WTC11 (cell line): ENCODE results near the gene COPZ2.

Experiments used
- CTCF ChIP-seq: fragments of 200-600 bp; IDR thresholded peaks from 2 replicates; pipeline ENCODE4 v1.8.0; 2022; ENCODE audit warnings: antibody characterized with exemption
- ELF4 ChIP-seq: sonication (generic); formaldehyde crosslinking; IDR thresholded peaks from 2 replicates; pipeline ENCODE4 v1.8.1; 2022; ENCODE audit warnings: low read depth, mild to moderate bottlenecking, moderate library complexity, missing genetic modification reagents
- ERG ChIP-seq: fragments of 250-450 bp; sonication (Bioruptor Pico); IDR thresholded peaks from 2 replicates; pipeline ENCODE4 v1.8.0; 2021; ENCODE audit warnings: mild to moderate bottlenecking
- FOXP1 ChIP-seq: sonication (generic); formaldehyde crosslinking; IDR thresholded peaks from 2 replicates; pipeline ENCODE4 v1.8.0; 2022; ENCODE audit warnings: missing genetic modification reagents, mild to moderate bottlenecking, moderate library complexity, borderline replicate concordance
- IRF2 ChIP-seq: sonication (generic); formaldehyde crosslinking; IDR thresholded peaks from 2 replicates; pipeline ENCODE4 v1.8.0; 2022; ENCODE audit warnings: low read depth, missing genetic modification reagents, borderline replicate concordance
- JUN ChIP-seq: sonication (generic); formaldehyde crosslinking; IDR thresholded peaks from 2 replicates; pipeline ENCODE4 v1.8.0; 2023; ENCODE audit warnings: mild to moderate bottlenecking, missing genetic modification reagents
- MAX ChIP-seq: sonication (generic); formaldehyde crosslinking; IDR thresholded peaks from 2 replicates; pipeline ENCODE4 v1.8.0; 2022; ENCODE audit warnings: mild to moderate bottlenecking, missing genetic modification reagents
- NR2C2 ChIP-seq: sonication (generic); formaldehyde crosslinking; IDR thresholded peaks from 2 replicates; pipeline ENCODE4 v1.8.0; 2022; ENCODE audit warnings: mild to moderate bottlenecking, missing genetic modification reagents
- PRDM15 ChIP-seq: sonication (generic); formaldehyde crosslinking; IDR thresholded peaks from 2 replicates; pipeline ENCODE4 v1.8.0; 2022; ENCODE audit warnings: missing genetic modification reagents
- TP53 ChIP-seq: sonication (generic); formaldehyde crosslinking; IDR thresholded peaks from 2 replicates; pipeline ENCODE4 v1.8.1; 2023; ENCODE audit warnings: mild to moderate bottlenecking, missing genetic modification reagents
- ZNF317 ChIP-seq: sonication (generic); formaldehyde crosslinking; IDR thresholded peaks from 2 replicates; pipeline ENCODE4 v1.8.1; 2023; ENCODE audit warnings: low read depth, mild to moderate bottlenecking, moderate library complexity, missing genetic modification reagents, borderline replicate concordance

GRCh38 chr17:48025040-48025903 lies 12.3 kb downstream of the COPZ2 start:
- TF ChIP-seq JUN (no peak), CTCF (peak; percentile 71), ERG (CRISPR knock-in tag) (no peak), PRDM15 (CRISPR knock-in tag) (no peak), ELF4 (CRISPR knock-in tag) (no peak), FOXP1 (CRISPR knock-in tag) (no peak; the same call in 1 of the 2 replicates), NR2C2 (CRISPR knock-in tag) (no peak), IRF2 (CRISPR knock-in tag) (no peak), TP53 (CRISPR knock-in tag) (no peak), MAX (CRISPR knock-in tag) (peak; percentile 54; the same call in 1 of the 2 replicates), ZNF317 (no peak)
